NCI-H146 treated with DMSO at 0.1 percent for 48 hours (cell line): ENCODE data around the gene KLHL40.

Experiments used
- DNase-seq: peaks from one replicate; lab custom pipeline; 2025; ENCODE audit not compliant: unreplicated experiment; lab: John Stamatoyannopoulos, UW

Gene KLHL40, protein sequence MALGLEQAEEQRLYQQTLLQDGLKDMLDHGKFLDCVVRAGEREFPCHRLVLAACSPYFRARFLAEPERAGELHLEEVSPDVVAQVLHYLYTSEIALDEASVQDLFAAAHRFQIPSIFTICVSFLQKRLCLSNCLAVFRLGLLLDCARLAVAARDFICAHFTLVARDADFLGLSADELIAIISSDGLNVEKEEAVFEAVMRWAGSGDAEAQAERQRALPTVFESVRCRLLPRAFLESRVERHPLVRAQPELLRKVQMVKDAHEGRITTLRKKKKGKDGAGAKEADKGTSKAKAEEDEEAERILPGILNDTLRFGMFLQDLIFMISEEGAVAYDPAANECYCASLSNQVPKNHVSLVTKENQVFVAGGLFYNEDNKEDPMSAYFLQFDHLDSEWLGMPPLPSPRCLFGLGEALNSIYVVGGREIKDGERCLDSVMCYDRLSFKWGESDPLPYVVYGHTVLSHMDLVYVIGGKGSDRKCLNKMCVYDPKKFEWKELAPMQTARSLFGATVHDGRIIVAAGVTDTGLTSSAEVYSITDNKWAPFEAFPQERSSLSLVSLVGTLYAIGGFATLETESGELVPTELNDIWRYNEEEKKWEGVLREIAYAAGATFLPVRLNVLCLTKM

GRCh38 chr3:42685363-42685881 lies at the start of gene KLHL40:
TSS of gene KLHL40 (plus strand) at chr3:42685537. CDS start at chr3:42685619, 82 bp downstream.
- DNase-seq = no peak

- no peak for DNase-seq
These were observed 48.3 kb upstream of the KLHL40 start for GRCh38 chr3:42637001-42637400.

- no peak for DNase-seq
These were observed 46.9 kb upstream of the KLHL40 start for GRCh38 chr3:42638339-42638842.

- no peak for DNase-seq
These were observed 46.1 kb upstream of the KLHL40 start for GRCh38 chr3:42639192-42639591.

DNA sequence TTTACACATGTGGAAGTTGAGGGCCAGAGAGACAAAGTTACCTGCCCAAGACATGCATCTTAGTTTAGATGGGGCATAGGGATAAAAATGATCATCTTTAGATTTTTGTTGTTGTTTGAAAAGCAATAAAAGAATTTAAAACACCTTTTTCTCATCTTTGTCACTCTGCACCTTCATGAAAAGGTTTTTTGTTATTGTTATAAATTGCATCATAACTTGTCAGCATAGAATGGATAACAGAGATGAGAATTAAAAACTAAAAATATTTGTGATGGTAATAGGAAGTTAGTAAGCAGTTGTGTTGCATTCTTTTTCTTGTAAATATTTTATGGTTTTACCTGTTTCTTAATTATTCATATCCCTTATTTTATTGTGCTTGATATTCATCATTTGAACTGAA lies 45.2 kb upstream of the KLHL40 start:
- DNase-seq = no peak

- DNase-seq = no peak
These were observed 44.5 kb upstream of the KLHL40 start for GRCh38 chr3:42640771-42641370.

- no peak for DNase-seq
These were observed 37.4 kb upstream of the KLHL40 start for GRCh38 chr3:42647821-42648459.

- DNase-seq = no peak
These were observed 36.3 kb upstream of the KLHL40 start for GRCh38 chr3:42649006-42649405.

- no peak for DNase-seq
These were observed 35.6 kb upstream of the KLHL40 start for GRCh38 chr3:42649783-42650182.

DNA sequence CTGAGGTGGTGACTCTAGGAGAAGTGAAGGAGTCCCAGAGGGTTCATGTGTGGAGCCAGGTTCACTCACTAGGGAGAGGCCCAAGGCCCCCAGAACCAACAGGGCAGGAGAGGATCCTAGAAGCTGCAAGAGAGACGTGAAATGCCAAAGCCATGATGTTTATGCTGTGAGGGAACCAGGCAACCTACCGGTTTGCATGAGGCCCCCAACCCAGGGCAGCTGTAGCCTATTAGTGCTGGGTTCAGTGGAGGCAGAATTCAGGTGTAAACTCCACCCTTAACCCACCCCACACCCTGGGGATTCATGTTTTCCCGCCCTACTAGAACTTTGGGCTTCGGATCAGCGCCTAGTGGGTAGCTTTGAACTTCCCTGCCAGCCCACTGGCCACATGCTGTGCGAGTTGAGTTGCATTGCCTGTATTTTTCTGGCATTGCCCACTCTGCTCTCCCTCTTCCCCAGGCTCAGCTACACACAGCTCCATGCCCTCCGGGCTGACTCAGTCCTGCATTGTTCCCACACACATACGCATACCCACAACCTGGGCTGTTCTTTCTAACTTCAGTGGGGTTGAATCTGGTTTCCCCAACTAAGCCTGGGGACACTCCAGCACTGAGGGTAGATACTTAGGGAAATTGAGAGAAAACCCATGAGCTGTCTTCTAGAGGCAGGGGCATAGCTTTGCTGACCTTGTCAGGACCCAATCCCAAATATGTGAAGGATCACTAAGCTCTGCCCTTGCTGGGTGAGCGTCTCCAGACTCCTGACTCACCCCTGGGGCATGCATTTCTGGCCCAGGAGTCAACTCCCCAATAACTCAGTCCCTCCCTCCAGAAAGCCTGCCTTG lies 33.9 kb upstream of the KLHL40 start:
- DNase-seq = no peak

DNA sequence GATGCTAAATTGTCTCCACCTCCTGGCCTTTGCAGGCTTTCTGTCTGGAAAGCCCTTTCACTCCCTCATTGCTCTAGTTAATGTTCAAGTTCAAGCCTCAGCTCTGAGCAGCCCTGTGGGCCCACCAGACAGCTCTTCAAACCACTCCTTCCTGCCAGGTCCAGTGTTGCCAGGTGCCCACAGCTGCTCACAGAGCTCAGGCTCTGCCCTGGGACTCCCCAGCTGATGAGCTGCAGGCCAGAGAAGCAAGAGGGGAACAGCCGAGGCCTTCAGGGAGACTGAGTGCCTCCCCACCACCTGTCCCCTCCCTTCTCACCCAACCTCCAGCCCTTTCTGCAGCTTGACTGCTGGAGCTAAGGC lies 33.1 kb upstream of the KLHL40 start:
- DNase-seq = no peak

DNA sequence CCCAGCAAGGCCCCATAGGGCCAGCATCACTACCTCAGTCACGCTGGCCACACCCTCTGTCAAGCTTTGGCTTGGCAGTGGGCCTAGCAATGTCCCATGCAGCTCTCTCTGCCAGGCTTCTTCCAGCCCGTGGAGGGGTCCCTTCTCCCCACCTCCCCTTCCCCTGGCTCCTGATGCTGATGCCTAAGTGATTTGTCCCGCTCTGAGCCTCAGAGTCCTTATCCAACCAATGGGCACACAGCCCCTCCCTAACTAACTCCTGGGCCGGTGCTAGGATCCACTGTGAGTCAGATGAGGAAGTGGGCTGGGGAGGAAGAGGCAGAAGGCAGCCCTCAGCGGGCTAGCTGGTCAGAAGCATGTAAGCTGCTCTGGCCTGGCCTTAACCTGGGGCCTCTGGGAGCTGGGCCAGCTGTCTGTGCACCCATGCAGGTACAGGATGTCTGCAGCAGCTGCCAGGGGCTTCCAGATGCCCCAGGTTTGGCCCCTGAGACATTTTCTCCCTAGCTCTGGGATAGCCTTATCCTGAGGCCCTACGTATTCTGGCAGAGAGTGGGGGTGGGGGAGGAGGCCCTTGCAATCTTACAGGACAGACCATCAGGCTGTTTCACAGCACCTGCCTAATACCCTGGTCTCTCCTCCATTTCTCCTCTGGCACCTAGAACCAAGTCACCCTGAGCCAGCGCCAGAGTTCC lies 32.6 kb upstream of the KLHL40 start:
- no peak for DNase-seq

DNA sequence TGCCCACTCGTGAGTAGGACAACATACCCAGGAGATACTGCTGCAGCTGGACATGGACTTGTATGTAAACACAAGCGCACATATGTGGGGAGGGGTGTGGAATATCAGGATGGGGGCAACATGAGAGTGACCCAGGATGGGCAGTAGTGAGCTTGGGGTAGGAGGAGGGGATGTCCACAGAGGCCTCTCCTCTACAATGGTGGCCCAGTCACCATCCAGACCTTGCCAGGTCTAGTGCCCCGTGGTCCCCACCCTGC lies 32.1 kb upstream of the KLHL40 start:
- no peak for DNase-seq

DNA sequence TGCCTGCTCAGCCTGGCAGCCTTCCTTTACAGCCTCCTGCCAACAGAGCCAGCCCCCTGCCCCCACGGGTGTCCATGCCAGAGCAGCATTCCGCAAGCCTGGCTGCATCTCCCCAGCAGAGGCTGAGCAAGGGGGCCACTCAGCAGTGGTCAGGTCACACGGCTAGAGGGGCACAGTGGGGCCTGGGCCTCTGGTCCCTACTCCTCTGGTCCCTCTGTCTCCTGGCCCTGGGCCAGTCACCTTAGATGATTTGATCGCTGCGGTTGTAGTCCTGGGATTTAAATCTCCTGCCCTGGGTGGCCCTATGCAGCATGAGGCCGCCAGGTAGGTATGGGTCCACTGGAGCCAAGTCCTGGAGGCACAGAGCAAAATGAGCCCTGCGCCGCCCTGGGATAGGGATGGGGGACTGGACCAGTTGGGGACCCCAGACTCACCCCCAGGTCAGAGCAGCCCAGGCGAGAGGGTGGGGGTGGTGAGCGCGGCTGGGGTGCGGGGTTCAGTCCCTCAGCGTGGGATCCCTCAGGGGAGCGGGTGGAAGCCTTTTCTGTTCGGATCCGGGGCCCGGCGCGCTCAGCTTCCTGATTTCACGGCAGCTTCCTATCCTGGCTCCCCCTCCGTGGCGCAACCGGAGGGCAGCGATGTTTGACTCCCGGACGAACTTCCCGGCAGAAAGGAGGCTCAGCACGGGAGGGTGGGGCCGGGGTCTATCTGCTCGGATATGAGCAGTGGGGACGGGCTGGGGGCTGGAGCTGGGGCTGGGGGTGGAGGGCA lies 31.6 kb upstream of the KLHL40 start, which contains the start of gene ZBTB47:
ZBTB47 (plus strand) TSS at position 138 of the 771 bp plus-strand sequence. CDS start 4,659 bp downstream, outside the sequence.
- DNase-seq = no peak

GRCh38 chr3:42654331-42655201 lies 30.8 kb upstream of the KLHL40 start:
- DNase-seq = peak; percentile 2

GRCh38 chr3:42655331-42655888 lies 29.9 kb upstream of the KLHL40 start:
- DNase-seq = no peak

DNA sequence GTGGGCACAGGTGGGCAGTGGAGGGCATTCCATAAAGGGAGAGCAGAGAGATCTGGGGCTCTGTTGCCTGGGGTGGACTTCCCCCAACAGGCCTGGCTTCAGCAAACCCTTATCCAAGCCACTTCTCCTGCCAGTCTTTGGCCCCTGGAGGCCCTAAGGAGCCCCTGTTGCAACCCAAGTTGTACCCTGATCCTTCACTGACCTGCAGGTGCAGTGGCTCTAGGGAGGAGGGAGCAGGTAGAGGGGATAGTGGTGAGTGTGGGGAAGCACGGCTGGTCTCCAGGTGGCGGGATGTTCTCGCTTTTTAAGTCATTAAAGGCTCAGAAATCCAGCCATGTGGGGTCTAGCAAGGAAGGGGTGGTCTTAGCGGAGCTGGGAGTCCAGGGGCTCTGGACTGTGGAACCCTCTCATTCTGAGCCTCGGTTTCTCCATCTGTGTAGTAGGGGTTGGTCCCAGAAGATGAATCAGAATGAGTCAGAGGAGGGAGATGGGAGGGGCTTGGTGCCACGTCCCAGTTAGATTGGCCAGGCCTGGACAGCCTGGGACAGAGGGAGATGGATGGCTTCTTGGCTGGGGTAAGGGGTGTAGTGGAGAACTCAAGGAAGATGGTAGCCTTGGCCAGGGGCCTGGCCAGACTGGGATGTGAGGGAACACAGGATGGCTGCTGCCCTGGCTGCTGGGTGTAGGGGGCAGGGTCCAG lies 29.2 kb upstream of the KLHL40 start:
- no peak for DNase-seq
